Parietal lobe (tissue), 1 donor: ENCODE results near the gene CHODL. TPM values are rescaled to one million over a fixed set of nuclear protein-coding genes. Genes with fewer than 3 reads are reported as not detected.

Experiments
- total RNA-seq: library from RNA; depleted of rRNA; stranded (reverse); fragments of >200 nt; gene quantifications from one replicate; pipeline ENCODE4 v1.2.3, GENCODE V29; 2014

Gene CHODL
- total RNA-seq, result 2.8 TPM

DNA sequence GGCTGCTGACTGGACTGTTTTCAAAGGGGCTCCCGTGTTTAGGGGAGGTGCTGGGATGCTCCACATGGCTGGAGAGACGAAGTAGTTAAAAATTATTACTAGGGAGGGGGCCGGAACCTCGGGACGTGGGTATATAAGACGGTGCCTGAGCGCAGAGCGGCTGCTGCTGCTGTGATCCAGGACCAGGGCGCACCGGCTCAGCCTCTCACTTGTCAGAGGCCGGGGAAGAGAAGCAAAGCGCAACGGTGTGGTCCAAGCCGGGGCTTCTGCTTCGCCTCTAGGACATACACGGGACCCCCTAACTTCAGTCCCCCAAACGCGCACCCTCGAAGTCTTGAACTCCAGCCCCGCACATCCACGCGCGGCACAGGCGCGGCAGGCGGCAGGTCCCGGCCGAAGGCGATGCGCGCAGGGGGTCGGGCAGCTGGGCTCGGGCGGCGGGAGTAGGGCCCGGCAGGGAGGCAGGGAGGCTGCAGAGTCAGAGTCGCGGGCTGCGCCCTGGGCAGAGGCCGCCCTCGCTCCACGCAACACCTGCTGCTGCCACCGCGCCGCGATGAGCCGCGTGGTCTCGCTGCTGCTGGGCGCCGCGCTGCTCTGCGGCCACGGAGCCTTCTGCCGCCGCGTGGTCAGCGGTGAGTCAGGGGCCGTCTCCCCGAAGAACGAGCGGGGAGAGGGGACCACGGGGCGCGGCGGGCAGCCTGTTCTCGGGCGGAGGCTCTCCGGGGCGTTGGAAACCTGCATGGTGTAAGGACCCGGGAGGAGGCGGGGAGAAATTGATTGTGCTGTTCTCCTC is at the start of gene CHODL:
TSS of gene CHODL (plus strand) at position 163 of the 793 bp plus-strand sequence. CDS start at position 554, 391 bp downstream.

Other genes with a start within 250 kb of the CHODL start
- gene TMPRSS15, start 159.0 kb downstream of the CHODL start, total RNA-seq, result not detected